ENCODE results near the gene DDX46.

DDX46 gene

DNA sequence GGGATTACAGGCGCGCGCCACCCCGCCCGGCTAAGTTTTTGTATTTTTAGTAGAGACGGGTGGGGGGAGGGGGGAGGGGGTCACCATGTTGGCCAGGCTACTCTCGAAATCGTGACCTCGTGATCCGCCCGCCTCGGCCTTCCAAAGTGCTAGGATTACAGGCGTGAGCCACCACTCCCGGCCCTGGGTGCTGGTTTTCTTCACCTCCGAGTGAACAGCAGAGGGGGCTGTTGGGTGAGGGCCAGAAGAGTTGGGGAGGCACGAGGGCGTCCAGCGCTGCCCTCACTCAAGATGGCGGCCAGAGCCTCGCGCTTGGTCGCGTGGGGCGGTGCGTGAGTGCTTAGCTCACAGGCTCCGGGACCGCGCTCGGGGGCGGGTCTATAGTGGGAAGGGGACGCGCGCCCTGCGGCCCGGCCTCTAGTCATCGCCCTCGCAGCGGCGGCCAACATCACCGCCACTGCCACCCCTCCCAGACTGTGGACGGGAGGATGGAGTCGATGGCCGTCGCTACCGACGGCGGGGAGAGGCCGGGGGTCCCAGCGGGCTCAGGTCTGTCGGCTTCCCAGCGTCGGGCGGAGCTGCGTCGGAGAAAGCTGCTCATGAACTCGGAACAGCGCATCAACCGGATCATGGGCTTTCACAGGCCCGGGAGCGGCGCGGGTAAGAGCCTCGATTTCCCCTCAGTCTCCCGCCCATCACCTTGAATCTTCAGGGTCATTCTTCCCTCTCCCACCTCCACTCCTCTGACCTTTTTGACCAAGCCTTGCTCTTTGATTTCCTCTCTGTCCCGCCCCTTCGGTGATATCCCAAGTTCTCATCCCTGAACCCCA is 20.2 kb upstream of the DDX46 start, which contains the start of gene CAMLG:
Gene CAMLG (plus strand): TSS at position 416 of the 830 bp plus-strand sequence. CDS start 73 bp downstream, at position 489.
- H3K36me3 ChIP-seq (replicated peaks; ENCODE audit: low read depth, low read length): peaks cover 8% of the 10 kb centered on the region
- H3K79me2 ChIP-seq (ENCODE audit: low read length): peaks cover 24% of the 10 kb centered on the region
- TF ChIP-seq, protein P1, sequence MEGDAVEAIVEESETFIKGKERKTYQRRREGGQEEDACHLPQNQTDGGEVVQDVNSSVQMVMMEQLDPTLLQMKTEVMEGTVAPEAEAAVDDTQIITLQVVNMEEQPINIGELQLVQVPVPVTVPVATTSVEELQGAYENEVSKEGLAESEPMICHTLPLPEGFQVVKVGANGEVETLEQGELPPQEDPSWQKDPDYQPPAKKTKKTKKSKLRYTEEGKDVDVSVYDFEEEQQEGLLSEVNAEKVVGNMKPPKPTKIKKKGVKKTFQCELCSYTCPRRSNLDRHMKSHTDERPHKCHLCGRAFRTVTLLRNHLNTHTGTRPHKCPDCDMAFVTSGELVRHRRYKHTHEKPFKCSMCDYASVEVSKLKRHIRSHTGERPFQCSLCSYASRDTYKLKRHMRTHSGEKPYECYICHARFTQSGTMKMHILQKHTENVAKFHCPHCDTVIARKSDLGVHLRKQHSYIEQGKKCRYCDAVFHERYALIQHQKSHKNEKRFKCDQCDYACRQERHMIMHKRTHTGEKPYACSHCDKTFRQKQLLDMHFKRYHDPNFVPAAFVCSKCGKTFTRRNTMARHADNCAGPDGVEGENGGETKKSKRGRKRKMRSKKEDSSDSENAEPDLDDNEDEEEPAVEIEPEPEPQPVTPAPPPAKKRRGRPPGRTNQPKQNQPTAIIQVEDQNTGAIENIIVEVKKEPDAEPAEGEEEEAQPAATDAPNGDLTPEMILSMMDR (IDR thresholded peaks at IDR 0.05; ENCODE audit: low read depth, low read length): peak; percentile 51
- no peak for TF ChIP-seq EZH2phosphoT487 (IDR thresholded peaks at IDR 0.05; ENCODE audit: low read depth)

DNA sequence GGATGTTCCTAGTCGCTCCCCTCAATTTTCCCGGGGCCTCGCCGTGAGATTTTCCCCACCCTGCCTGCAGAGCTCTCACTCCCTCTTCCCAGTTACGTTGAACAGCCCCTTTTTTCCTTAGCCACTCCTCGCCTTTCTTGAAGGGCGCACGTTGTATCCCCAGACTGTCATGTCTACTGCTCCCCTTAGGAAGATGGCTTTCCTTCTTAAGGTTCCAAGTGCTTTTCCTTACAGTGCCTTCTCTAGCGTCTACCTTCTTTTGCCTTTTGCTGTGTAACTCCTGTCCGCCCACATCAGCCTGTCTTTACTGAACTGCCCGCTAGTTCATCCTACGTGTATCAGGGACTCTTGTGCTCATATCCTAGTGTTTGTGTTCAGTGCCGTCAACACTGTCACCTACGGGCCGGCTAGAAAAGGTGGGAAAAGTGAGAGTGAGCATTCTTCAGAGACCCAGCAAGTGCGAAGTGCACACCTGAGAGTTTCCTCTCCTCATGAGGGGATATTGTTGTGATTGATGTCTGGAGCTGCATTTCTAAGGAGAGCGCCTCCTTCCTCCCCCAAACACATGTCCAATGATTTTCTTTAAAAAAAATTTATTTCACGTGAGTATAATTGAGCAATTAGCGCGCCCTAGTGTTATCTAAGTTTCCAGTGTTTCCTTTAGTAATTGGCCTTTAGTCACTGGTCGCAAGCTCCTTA is 19.5 kb upstream of the DDX46 start:
- H3K27ac ChIP-seq (ENCODE audit: low read length): peak overlapping the region; percentile 6; the same call in 1 of the 2 replicates

More for the DNA sequence above, 20.2 kb upstream of the DDX46 start, which contains the start of gene CAMLG:
- no peaks in the 10 kb centered on the region for H4K20me1 ChIP-seq (ENCODE audit: insufficient read depth, low read length)
- H3K4me2 ChIP-seq (ENCODE audit: low read length): peak within 1 kb of the TSS; percentile 100
- H3K9me3 ChIP-seq (ENCODE audit: insufficient read depth, low read length): no peaks in the 10 kb centered on the region
- peaks cover 23% of the 10 kb centered on the region for H3K4me1 ChIP-seq (ENCODE audit: low read length)
- no peaks in the 10 kb centered on the region for H3K27me3 ChIP-seq (ENCODE audit: low read depth, low read length)
- peak within 1 kb of the TSS; percentile 89 for H3K9ac ChIP-seq (ENCODE audit: low read length)
- H2AFZ ChIP-seq (ENCODE audit: low read depth, low read length): peak within 1 kb of the TSS; percentile 69
- H3K27ac ChIP-seq (ENCODE audit: low read length): peak within 1 kb of the TSS; percentile 6; the same call in 1 of the 2 replicates
- peak within 1 kb of the TSS; percentile 99 for H3K4me3 ChIP-seq (ENCODE audit: low read length)

DNA sequence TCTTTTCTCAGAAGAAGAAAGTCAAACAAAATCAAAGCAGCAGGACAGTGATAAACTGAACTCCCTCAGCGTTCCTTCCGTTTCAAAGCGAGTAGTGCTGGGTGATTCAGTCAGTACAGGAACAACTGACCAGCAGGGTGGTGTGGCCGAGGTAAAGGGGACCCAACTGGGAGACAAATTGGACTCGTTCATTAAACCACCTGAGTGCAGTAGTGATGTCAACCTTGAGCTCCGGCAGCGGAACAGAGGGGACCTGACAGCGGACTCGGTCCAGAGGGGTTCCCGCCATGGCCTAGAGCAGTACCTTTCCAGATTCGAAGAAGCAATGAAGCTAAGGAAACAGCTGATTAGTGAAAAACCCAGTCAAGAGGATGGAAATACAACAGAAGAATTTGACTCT is 17.5 kb upstream of the DDX46 start:
- no peak for TF ChIP-seq EZH2phosphoT487 (IDR thresholded peaks at IDR 0.05; ENCODE audit: low read depth)
- TF ChIP-seq, protein P1 (IDR thresholded peaks at IDR 0.05; ENCODE audit: low read depth, low read length): no peak
- peaks cover 24% of the 10 kb centered on the region for H3K79me2 ChIP-seq (ENCODE audit: low read length)
- no peaks in the 10 kb centered on the region for H3K27me3 ChIP-seq (ENCODE audit: low read depth, low read length)
- peaks cover 20% of the 10 kb centered on the region for H3K4me1 ChIP-seq (ENCODE audit: low read length)
- H3K9me3 ChIP-seq (ENCODE audit: insufficient read depth, low read length): no peaks in the 10 kb centered on the region
- no peak overlapping the region for H3K4me2 ChIP-seq (ENCODE audit: low read length)
- no peaks in the 10 kb centered on the region for H4K20me1 ChIP-seq (ENCODE audit: insufficient read depth, low read length)
- H3K36me3 ChIP-seq (replicated peaks; ENCODE audit: low read depth, low read length): peaks cover 8% of the 10 kb centered on the region
- H2AFZ ChIP-seq (ENCODE audit: low read depth, low read length): no peak overlapping the region
- H3K4me3 ChIP-seq (ENCODE audit: low read length): no peak overlapping the region
- H3K27ac ChIP-seq (ENCODE audit: low read length): no peak overlapping the region
- H3K9ac ChIP-seq (ENCODE audit: low read length): no peak overlapping the region

More for the DNA sequence above, 19.5 kb upstream of the DDX46 start:
- Histone ChIP-seq H3K9ac (ENCODE audit: low read length) (peak overlapping the region; percentile 89), H3K9me3 (ENCODE audit: insufficient read depth, low read length) (no peaks in the 10 kb centered on the region), H3K27me3 (ENCODE audit: low read depth, low read length) (no peaks in the 10 kb centered on the region), H2AFZ (ENCODE audit: low read depth, low read length) (peak overlapping the region; percentile 51), H4K20me1 (ENCODE audit: insufficient read depth, low read length) (no peaks in the 10 kb centered on the region), H3K4me3 (ENCODE audit: low read length) (peak overlapping the region; percentile 99), H3K36me3 (replicated peaks; ENCODE audit: low read depth, low read length) (peaks cover 8% of the 10 kb centered on the region), H3K79me2 (ENCODE audit: low read length) (peaks cover 24% of the 10 kb centered on the region), H3K4me1 (ENCODE audit: low read length) (peaks cover 23% of the 10 kb centered on the region), H3K4me2 (ENCODE audit: low read length) (peak overlapping the region; percentile 100)
- TF ChIP-seq, protein P1 (IDR thresholded peaks at IDR 0.05; ENCODE audit: low read depth, low read length): peak; percentile 31; the same call in 1 of the 2 replicates
- no peak for TF ChIP-seq EZH2phosphoT487 (IDR thresholded peaks at IDR 0.05; ENCODE audit: low read depth)

DNA sequence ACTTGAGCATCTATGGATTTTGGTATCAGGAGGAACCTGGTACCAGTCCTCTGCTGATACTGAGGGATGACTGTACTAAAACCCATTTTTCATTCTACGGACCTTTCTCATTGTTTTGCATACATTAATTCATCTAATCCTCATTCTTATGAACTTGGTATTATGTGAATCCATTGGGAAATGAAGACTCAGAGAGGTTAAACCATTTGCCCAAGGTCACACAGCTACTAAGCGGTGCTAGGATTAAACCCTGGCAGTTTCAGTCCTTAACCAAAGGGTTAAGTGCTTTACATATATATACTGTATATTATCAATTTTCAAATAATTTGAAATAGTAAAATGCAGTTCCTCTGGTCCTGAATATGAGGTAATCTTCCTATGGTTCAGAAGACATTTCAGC is 16.4 kb upstream of the DDX46 start:
- H3K27me3 ChIP-seq (ENCODE audit: low read depth, low read length): no peaks in the 10 kb centered on the region
- H3K9me3 ChIP-seq (ENCODE audit: insufficient read depth, low read length): no peaks in the 10 kb centered on the region
- TF ChIP-seq, protein P1 (IDR thresholded peaks at IDR 0.05; ENCODE audit: low read depth, low read length): no peak
- TF ChIP-seq EZH2phosphoT487 (IDR thresholded peaks at IDR 0.05; ENCODE audit: low read depth): no peak
- H3K36me3 ChIP-seq (replicated peaks; ENCODE audit: low read depth, low read length): peaks cover 8% of the 10 kb centered on the region
- no peak overlapping the region for H3K4me2 ChIP-seq (ENCODE audit: low read length)
- H3K4me1 ChIP-seq (ENCODE audit: low read length): peaks cover 12% of the 10 kb centered on the region; the same call in 1 of the 2 replicates
- no peaks in the 10 kb centered on the region for H4K20me1 ChIP-seq (ENCODE audit: insufficient read depth, low read length)
- no peak overlapping the region for H2AFZ ChIP-seq (ENCODE audit: low read depth, low read length)
- no peak overlapping the region for H3K9ac ChIP-seq (ENCODE audit: low read length)
- H3K27ac ChIP-seq (ENCODE audit: low read length): no peak overlapping the region
- peaks cover 24% of the 10 kb centered on the region for H3K79me2 ChIP-seq (ENCODE audit: low read length)
- no peak overlapping the region for H3K4me3 ChIP-seq (ENCODE audit: low read length)
